OCI-M2 (cell line): Measurements from ENCODE around the gene MVB12B.

Source experiments
- DNase-seq: peaks from one replicate; lab custom pipeline; 2025; ENCODE audit not compliant: unreplicated experiment; lab: John Stamatoyannopoulos, UW

Gene MVB12B

GRCh38 chr9:126330536-126330935 is 3.9 kb downstream of the MVB12B start:
- no peak for DNase-seq

GRCh38 chr9:126331964-126332748 is 5.5 kb downstream of the MVB12B start:
- DNase-seq, result no peak

GRCh38 chr9:126334721-126335621 is 8.3 kb downstream of the MVB12B start:
- no peak for DNase-seq

GRCh38 chr9:126335837-126336735 is 9.5 kb downstream of the MVB12B start:
- no peak for DNase-seq

GRCh38 chr9:126336736-126337325 is 10.2 kb downstream of the MVB12B start:
- no peak for DNase-seq

- DNase-seq, result no peak
Measured at GRCh38 chr9:126337729-126338372, 11.2 kb downstream of the MVB12B start.

- no peak for DNase-seq
Measured at GRCh38 chr9:126338945-126339344, 12.3 kb downstream of the MVB12B start.

- DNase-seq, result no peak
Measured at GRCh38 chr9:126341426-126341825, 14.8 kb downstream of the MVB12B start.

GRCh38 chr9:126341902-126342301 is 15.3 kb downstream of the MVB12B start:
- DNase-seq, result no peak

- no peak for DNase-seq
Measured at GRCh38 chr9:126342621-126343031, 16.0 kb downstream of the MVB12B start.

GRCh38 chr9:126343271-126343700 is 16.7 kb downstream of the MVB12B start:
- no peak for DNase-seq

GRCh38 chr9:126346031-126346430 is 19.4 kb downstream of the MVB12B start:
- DNase-seq, result no peak

GRCh38 chr9:126347093-126347492 is 20.5 kb downstream of the MVB12B start:
- no peak for DNase-seq

GRCh38 chr9:126347911-126348760 is 21.5 kb downstream of the MVB12B start:
- no peak for DNase-seq

- no peak for DNase-seq
Measured at GRCh38 chr9:126348911-126349550, 22.4 kb downstream of the MVB12B start.

- no peak for DNase-seq
Measured at GRCh38 chr9:126354887-126355770, 28.5 kb downstream of the MVB12B start.

- no peak for DNase-seq
Measured at GRCh38 chr9:126357074-126357473, 30.4 kb downstream of the MVB12B start.

GRCh38 chr9:126360073-126360472 is 33.4 kb downstream of the MVB12B start:
- DNase-seq, result no peak
